TTC549 (cell line): ENCODE measurements around the gene SMAD7.

ENCODE experiments used
- FAIRE-seq: peaks from 2 replicates; lab custom pipeline; 2012; peaks lifted over from hg19 to GRCh38; lab: Jason Lieb, UNC

The SMAD7 gene

GRCh38 chr18:48986851-48987761 lies 36.3 kb upstream of the SMAD7 start:
- FAIRE-seq: no peak

GRCh38 chr18:48985161-48985560 lies 34.4 kb upstream of the SMAD7 start:
- FAIRE-seq: no peak

- FAIRE-seq: no peak
These were observed 33.1 kb upstream of the SMAD7 start for GRCh38 chr18:48983793-48984437.

GRCh38 chr18:48982266-48982665 lies 31.5 kb upstream of the SMAD7 start:
- no peak for FAIRE-seq

GRCh38 chr18:48979944-48980890 lies 29.5 kb upstream of the SMAD7 start:
- no peak for FAIRE-seq

- no peak for FAIRE-seq
These were observed 27.1 kb upstream of the SMAD7 start for GRCh38 chr18:48977914-48978313.

- no peak for FAIRE-seq
These were observed 25.3 kb upstream of the SMAD7 start for GRCh38 chr18:48975817-48976649.

GRCh38 chr18:48975120-48975816 lies 24.5 kb upstream of the SMAD7 start:
- FAIRE-seq: no peak

GRCh38 chr18:48974304-48975119 lies 23.7 kb upstream of the SMAD7 start:
- FAIRE-seq: no peak

GRCh38 chr18:48973731-48974130 lies 23.0 kb upstream of the SMAD7 start:
- no peak for FAIRE-seq

- FAIRE-seq: no peak
These were observed 17.8 kb upstream of the SMAD7 start for GRCh38 chr18:48968412-48969215.

- FAIRE-seq: no peak
These were observed 16.8 kb upstream of the SMAD7 start for GRCh38 chr18:48967545-48967944.

- no peak for FAIRE-seq
These were observed 15.8 kb upstream of the SMAD7 start for GRCh38 chr18:48966523-48966922.

- no peak for FAIRE-seq
These were observed 13.1 kb upstream of the SMAD7 start for GRCh38 chr18:48963586-48964470.

GRCh38 chr18:48962994-48963561 lies 12.3 kb upstream of the SMAD7 start:
- FAIRE-seq: no peak

GRCh38 chr18:48962252-48962993 lies 11.7 kb upstream of the SMAD7 start:
- FAIRE-seq: no peak

- FAIRE-seq: no peak
These were observed 10.8 kb upstream of the SMAD7 start for GRCh38 chr18:48961547-48961946.
